ENCODE data around the gene UBP1.
A peak's percentile ranks its signal among the peaks of the same experiment; 100 is the strongest.

GRCh38 chr3:33372218-33373081 lies 67.8 kb downstream of the UBP1 start:
- TF ChIP-seq CTCF (IDR thresholded peaks at IDR 0.05) (peak; percentile 69 to 88 (median 83)), EP300 (IDR thresholded peaks at IDR 0.05) (no peak)

All from upper lobe of left lung (tissue), 4 donors.